Mesothelial cell of epicardium (in vitro differentiated cells): ENCODE data around the gene ERCC8. TPM values are rescaled to one million over a fixed set of nuclear protein-coding genes. Genes with fewer than 3 reads are reported as not detected.

Experiments
- DNase-seq, 2 experiments: peaks; one replicate each; pipeline ENCODE4 v3.0.0; 2021; ENCODE audit warnings: low spot score in 2 of 2; ENCODE audit not compliant: unreplicated experiment in 2 of 2
- H3K27ac Mint-ChIP-seq: 2 replicates; pipeline ENCODE4 v1.8.0; 2021; ENCODE audit warnings: mixed read lengths
- H3K27me3 Mint-ChIP-seq: 2 replicates; pipeline ENCODE4 v1.8.0; 2021; ENCODE audit warnings: low read depth, mixed read lengths
- H3K36me3 Mint-ChIP-seq: 2 replicates; pipeline ENCODE4 v1.8.0; 2021; ENCODE audit warnings: mixed read lengths
- H3K4me1 Mint-ChIP-seq: 2 replicates; pipeline ENCODE4 v1.8.0; 2021; ENCODE audit warnings: mixed read lengths
- H3K4me3 Mint-ChIP-seq: 2 replicates; pipeline ENCODE4 v1.8.0; 2021; ENCODE audit warnings: mild to moderate bottlenecking, moderate library complexity, mixed read lengths
- H3K9me3 Mint-ChIP-seq: 2 replicates; pipeline ENCODE4 v1.8.0; 2021; ENCODE audit warnings: mixed read lengths
- total RNA-seq: library from RNA; stranded (reverse); gene quantifications from 3 replicates; pipeline ENCODE4 v1.2.1, GENCODE V29; 2021
- TF ChIP-seq, protein P1 (sequence below): fragments of 200-600 bp; sonication (generic); IDR thresholded peaks from one replicate; pipeline ENCODE4 v1.5.0; 2021; ENCODE audit warnings: antibody characterized with exemption; ENCODE audit not compliant: unreplicated experiment

ERCC8 gene
- total RNA-seq, 1 donor from 2014 or later: 14.8 TPM

DNA sequence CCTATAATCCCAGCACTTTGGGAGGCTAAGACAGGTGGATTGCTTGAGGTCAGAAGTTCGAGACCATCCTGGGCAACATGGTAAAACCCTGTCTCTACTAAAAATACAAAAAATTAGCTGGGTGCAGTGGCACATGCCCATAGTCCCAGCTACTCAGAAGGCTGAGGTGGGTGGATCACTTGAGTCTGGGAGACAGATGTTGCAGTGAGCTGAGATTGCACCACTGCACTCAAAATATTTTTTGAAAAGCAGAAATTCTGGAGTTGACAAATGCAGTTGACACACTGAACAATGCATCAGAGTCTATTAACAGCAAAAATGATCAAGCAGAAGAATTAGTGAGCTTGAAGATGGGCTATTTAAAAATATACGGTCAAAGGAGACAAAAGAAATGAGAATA is 35.6 kb upstream of the ERCC8 start:
- DNase-seq: no peak
- TF ChIP-seq, protein P1, sequence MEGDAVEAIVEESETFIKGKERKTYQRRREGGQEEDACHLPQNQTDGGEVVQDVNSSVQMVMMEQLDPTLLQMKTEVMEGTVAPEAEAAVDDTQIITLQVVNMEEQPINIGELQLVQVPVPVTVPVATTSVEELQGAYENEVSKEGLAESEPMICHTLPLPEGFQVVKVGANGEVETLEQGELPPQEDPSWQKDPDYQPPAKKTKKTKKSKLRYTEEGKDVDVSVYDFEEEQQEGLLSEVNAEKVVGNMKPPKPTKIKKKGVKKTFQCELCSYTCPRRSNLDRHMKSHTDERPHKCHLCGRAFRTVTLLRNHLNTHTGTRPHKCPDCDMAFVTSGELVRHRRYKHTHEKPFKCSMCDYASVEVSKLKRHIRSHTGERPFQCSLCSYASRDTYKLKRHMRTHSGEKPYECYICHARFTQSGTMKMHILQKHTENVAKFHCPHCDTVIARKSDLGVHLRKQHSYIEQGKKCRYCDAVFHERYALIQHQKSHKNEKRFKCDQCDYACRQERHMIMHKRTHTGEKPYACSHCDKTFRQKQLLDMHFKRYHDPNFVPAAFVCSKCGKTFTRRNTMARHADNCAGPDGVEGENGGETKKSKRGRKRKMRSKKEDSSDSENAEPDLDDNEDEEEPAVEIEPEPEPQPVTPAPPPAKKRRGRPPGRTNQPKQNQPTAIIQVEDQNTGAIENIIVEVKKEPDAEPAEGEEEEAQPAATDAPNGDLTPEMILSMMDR: no peak
- peaks cover 12% of the 10 kb centered on the region for H3K36me3 Mint-ChIP-seq
- no peaks in the 10 kb centered on the region for H3K27me3 Mint-ChIP-seq
- H3K4me3 Mint-ChIP-seq: no peak overlapping the region
- H3K4me1 Mint-ChIP-seq: no peaks in the 10 kb centered on the region
- H3K27ac Mint-ChIP-seq: no peak overlapping the region
- H3K9me3 Mint-ChIP-seq: peaks cover 25% of the 10 kb centered on the region

DNA sequence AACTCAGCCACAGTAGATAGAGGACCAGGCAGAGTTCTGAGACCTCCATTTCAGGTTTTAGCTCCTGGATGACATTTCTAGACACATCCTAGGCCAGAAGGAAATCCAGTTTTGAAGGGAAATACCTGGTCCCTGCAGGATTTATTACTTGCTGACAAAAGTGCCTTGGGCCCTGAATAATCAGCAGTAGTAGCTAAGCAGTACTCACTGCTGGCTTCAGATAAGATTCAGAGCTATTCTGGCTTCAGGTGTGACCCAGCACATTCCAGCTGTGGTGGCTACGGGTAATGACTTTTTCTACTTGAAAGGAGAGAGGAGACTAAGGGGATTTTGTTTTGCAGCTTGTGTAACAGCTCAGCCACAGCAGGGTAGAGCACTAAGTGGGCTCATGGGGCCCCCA is 34.1 kb upstream of the ERCC8 start:
- no peak overlapping the region for H3K4me3 Mint-ChIP-seq

DNA sequence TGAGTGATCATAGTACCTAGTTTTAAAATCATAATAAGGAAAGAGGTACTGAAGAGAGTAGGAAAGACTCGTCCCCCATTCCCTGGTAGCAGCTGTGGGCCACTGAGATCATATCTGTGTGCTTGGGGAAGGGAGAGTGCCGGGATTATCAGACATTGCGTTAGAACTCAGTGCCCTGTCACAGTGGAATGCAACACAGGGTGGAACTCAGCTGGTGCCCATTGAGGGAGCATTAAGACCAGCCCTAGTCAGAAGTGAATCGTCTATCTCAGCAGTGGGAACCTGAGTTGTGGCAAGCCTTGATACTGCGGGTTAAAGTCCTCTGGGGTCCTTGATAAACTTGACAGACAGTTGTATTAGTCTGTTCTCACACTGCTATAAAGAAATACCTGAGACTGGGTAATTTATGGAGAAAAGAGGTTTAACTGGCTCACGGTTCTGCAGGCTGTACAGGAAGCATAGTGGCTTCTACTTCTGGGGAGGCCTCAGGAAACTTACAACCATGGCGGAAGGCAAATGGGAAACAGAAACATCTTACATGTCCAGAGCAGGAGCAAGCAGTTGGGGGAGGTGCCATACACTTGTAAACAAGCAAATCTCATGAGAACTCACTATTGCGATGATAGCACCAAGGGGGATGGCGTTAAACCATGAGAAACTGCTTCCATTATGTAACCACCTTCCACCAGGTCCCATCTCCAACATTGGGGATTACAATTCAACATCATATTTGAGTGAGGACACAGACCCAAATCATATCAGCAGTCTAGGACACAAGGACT is 33.3 kb upstream of the ERCC8 start:
- H3K36me3 Mint-ChIP-seq: peaks cover 5% of the 10 kb centered on the region
- no peaks in the 10 kb centered on the region for H3K4me1 Mint-ChIP-seq
- peaks cover 18% of the 10 kb centered on the region for H3K9me3 Mint-ChIP-seq
- no peak overlapping the region for H3K27ac Mint-ChIP-seq
- DNase-seq: no peak
- TF ChIP-seq, protein P1: no peak
- H3K27me3 Mint-ChIP-seq: no peaks in the 10 kb centered on the region
- no peak overlapping the region for H3K4me3 Mint-ChIP-seq

More for the DNA sequence above, 34.1 kb upstream of the ERCC8 start:
- Mint-ChIP-seq H3K4me1 (no peaks in the 10 kb centered on the region), H3K9me3 (peaks cover 18% of the 10 kb centered on the region), H3K27ac (no peak overlapping the region), H3K27me3 (no peaks in the 10 kb centered on the region), H3K36me3 (peaks cover 5% of the 10 kb centered on the region)
- TF ChIP-seq, protein P1: no peak
- DNase-seq: no peak

DNA sequence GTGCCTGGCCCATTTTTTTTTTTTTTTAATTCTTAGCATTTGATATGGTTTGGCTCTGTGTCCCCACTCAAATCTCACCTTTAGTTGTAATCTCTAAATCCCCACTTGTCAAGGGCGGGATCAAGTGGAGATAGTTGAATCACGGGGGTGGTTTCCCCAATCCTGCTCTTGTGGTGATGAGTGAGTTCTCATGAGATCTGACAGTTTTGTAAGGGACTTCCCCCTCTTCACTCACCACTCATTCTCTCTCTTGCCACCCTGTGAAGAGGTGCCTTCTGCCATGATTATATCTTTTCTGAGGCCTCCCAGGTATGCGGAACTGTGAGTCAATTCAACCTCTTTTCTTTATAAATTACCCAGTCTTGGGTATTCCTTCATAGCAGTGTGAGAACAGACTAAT is 27.4 kb upstream of the ERCC8 start:
- TF ChIP-seq, protein P1: no peak
- Mint-ChIP-seq H3K4me3 (no peak overlapping the region), H3K9me3 (peaks cover 36% of the 10 kb centered on the region), H3K4me1 (no peaks in the 10 kb centered on the region), H3K27ac (no peak overlapping the region), H3K27me3 (no peaks in the 10 kb centered on the region), H3K36me3 (peaks cover 23% of the 10 kb centered on the region)
- no peak for DNase-seq

DNA sequence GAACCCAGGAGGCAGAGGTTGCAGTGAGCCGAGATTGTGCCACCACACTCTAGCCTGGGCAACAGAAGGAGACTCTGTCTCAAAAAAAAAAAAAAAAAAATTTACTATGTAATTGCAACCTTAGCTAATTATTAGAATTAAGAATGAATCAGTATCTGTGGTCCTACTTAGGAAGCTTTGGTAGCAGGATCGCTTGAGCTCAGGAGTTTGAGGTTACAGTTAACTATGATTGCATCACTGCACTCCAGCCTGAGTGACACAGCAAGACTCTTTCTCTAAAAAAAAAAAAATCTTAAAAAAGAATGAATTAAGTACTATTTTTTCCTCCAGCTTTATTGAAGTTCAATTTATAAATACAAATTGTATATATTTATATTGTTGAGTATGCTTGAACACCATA is 16.8 kb upstream of the ERCC8 start:
- Mint-ChIP-seq H3K4me3 (no peak overlapping the region), H3K9me3 (peaks cover 21% of the 10 kb centered on the region), H3K27ac (no peak overlapping the region), H3K27me3 (no peaks in the 10 kb centered on the region), H3K4me1 (no peaks in the 10 kb centered on the region), H3K36me3 (peaks cover 15% of the 10 kb centered on the region)
- DNase-seq: no peak
- TF ChIP-seq, protein P1: no peak
